ENCODE measurements around the gene UBAC2. TPM values are rescaled to one million over a fixed set of nuclear protein-coding genes. Genes with fewer than 3 reads are reported as not detected.

The UBAC2 gene
- total and polyA plus RNA-seq, 2 of the 8 experiments (the other 6 are each of a cell fraction or from before 2014, with no cell fraction given) = 75.9 to 76.9 TPM

DNA sequence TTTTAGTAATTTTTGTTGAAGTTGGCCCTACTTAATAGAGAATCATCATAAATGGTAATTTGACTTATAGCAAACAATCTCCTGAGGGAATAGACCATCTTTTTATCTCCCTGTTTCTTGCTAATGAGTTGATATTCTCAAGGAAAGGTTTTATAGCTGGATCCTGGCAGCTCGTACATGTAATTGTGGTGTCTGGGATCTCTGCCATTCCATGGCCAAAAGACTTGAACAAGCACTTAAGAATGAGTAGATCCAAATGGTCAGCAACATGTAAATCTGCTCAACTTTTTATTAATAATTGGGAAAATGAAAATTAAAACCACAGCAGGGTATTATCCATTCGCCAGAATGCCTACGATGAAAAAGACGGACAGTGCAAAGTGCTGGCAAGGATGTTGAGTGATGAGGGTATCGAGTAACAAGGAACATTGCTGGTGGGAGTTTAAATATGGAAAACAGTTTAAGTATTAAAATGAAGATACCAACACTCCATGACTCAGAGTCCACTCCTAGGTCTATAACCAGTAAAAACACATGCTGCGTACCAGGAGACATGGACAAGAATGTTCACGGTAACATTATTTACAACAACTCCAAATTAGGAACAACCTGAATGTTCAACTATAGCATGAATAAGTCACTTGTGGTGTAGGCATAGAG lies 62.6 kb downstream of the UBAC2 start (continued):
- no peak for TF ChIP-seq CHD2 (IDR thresholded peaks at IDR 0.05; ENCODE audit: low read length)
